Kidney (tissue), 14 donors: Measurements from ENCODE around the gene LDLRAD3. TPM values are rescaled to one million over a fixed set of nuclear protein-coding genes. Genes with fewer than 3 reads are reported as not detected.
"Not testable (repeated sequence)": the region's sequence is repeated elsewhere in the genome, so short reads cannot be mapped to it uniquely, and the experiment has no call there.

Source experiments
- DNase-seq, 5 donors: peaks; one replicate each; pipeline ENCODE4 v3.0.0-alpha.2; 2013 to 2020
- FAIRE-seq: peaks from 2 replicates; lab custom pipeline; 2012; peaks lifted over from hg19 to GRCh38; lab: Jason Lieb, UNC
- H3K27ac ChIP-seq, 2 donors: one replicate each; pipeline ENCODE4 v1.7.0; 2013; ENCODE audit warnings: low read depth in 2 of 2, low read length in 2 of 2, inconsistent platforms in 1 of 2
- H3K27me3 ChIP-seq: one replicate; pipeline ENCODE4 v1.7.1; 2013; ENCODE audit warnings: low read length, inconsistent platforms; ENCODE audit not compliant: control insufficient read depth, insufficient read depth
- H3K36me3 ChIP-seq, 3 donors: one replicate each; pipeline versions ENCODE4 v1.7.0 to v1.7.1; 2013; ENCODE audit warnings: low read length in 3 of 3, control low read depth in 1 of 3, inconsistent platforms in 1 of 3; ENCODE audit not compliant: insufficient read depth in 3 of 3, control insufficient read depth in 2 of 3
- H3K4me1 ChIP-seq, 3 donors: one replicate each; pipeline versions ENCODE4 v1.7.0 to v1.7.1; 2013; ENCODE audit warnings: low read length in 3 of 3, inconsistent platforms in 1 of 3, low read depth in 1 of 3; ENCODE audit not compliant: control insufficient read depth in 2 of 3, insufficient read depth in 2 of 3
- H3K4me3 ChIP-seq, 3 donors: one replicate each; pipeline versions ENCODE4 v1.7.0 to v1.8.1; 2013; ENCODE audit warnings: low read length in 3 of 3, control low read depth in 1 of 3, inconsistent platforms in 1 of 3
- H3K9ac ChIP-seq, 3 donors: one replicate each; pipeline versions ENCODE4 v1.7.0 to v1.7.1; 2013; ENCODE audit warnings: low read length in 3 of 3, control low read depth in 1 of 3, inconsistent platforms in 1 of 3
- H3K9me3 ChIP-seq, 3 donors: one replicate each; pipeline versions ENCODE4 v1.7.0 to v1.7.1; 2013; ENCODE audit warnings: low read length in 3 of 3, control low read depth in 1 of 3, inconsistent platforms in 1 of 3; ENCODE audit not compliant: control insufficient read depth in 2 of 3, insufficient read depth in 1 of 3
- intact Hi-C: fragments of 100-400 bp; cut with DNase I; formaldehyde crosslinking; loops from one replicate; pipeline ENCODE4 v1.11.1; 2022
- polyA plus RNA-seq: library from polyadenylated mRNA; stranded (reverse); fragments of 350-450 nt; fragmentation: Illumina TruSeq; extraction: RNeasy Lipid Tissue Mini Kit (QIAGEN cat#74804); gene quantifications from one replicate; pipeline ENCODE4 v1.2.3, GENCODE V29; 2014; ENCODE audit warnings: low read depth, low replicate concordance; ENCODE audit not compliant: insufficient read depth
- total RNA-seq: library from RNA; stranded (reverse); fragmentation: NEBNext Ultra II Directional; extraction: Animal tissue kit (Norgen Biotek cat#: 25700); gene quantifications from one replicate; pipeline ENCODE4 v1.2.1, GENCODE V29; 2021
- TF ChIP-seq, protein P1 (sequence below): IDR thresholded peaks from 3 replicates; pipeline ENCODE4 v1.5.1; 2012; ENCODE audit warnings: mild to moderate bottlenecking, moderate library complexity, borderline replicate concordance; ENCODE audit not compliant: insufficient read depth; ENCODE audit errors: extremely low read depth
- donor health status: control.
- donor health status: control.
- donor health status: control.
- donor health status: control.
- donor health status: control.
- donor health status: DM: yes; HTN: yes; CAD: no.
- donor health status: Normal renal cell carcinoma (clear cell type).

LDLRAD3 gene
- total and polyA plus RNA-seq, 2 donors from 2014 or later = 1.2 to 14.2 TPM

DNA sequence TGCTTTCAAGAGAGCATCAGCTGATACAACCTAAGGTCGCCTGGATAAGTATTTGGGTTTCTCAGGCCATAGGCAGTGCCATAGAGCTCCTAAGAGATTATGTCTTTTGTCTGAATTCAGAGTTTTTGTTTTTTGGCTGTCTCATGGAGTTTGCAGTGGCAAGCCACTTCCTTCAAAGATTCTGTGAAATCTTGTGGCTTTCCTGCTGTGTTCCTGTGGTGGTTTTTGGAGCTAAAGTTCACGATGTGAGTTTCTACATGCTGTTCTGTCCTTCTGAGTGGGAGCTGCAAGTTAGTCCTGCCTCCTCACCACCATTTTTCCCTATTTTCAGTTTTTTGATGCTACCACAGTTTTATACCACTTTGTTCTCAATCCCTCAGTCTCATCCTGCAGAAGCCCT is 234.0 kb downstream of the LDLRAD3 start:
- no peak overlapping the region for H3K9ac ChIP-seq
- no peaks in the 10 kb centered on the region for H3K36me3 ChIP-seq
- DNase-seq (no peak), FAIRE-seq (no peak)
- intact Hi-C loops = no loop called here
- H3K27ac ChIP-seq = no peak overlapping the region
- no peaks in the 10 kb centered on the region for H3K4me1 ChIP-seq
- peaks cover 0 to 2% (median 0%) of the 10 kb centered on the region in 3 donors for H3K9me3 ChIP-seq
- H3K4me3 ChIP-seq = no peak overlapping the region
- H3K27me3 ChIP-seq = no peaks in the 10 kb centered on the region
- TF ChIP-seq, protein P1, sequence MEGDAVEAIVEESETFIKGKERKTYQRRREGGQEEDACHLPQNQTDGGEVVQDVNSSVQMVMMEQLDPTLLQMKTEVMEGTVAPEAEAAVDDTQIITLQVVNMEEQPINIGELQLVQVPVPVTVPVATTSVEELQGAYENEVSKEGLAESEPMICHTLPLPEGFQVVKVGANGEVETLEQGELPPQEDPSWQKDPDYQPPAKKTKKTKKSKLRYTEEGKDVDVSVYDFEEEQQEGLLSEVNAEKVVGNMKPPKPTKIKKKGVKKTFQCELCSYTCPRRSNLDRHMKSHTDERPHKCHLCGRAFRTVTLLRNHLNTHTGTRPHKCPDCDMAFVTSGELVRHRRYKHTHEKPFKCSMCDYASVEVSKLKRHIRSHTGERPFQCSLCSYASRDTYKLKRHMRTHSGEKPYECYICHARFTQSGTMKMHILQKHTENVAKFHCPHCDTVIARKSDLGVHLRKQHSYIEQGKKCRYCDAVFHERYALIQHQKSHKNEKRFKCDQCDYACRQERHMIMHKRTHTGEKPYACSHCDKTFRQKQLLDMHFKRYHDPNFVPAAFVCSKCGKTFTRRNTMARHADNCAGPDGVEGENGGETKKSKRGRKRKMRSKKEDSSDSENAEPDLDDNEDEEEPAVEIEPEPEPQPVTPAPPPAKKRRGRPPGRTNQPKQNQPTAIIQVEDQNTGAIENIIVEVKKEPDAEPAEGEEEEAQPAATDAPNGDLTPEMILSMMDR = no peak

DNA sequence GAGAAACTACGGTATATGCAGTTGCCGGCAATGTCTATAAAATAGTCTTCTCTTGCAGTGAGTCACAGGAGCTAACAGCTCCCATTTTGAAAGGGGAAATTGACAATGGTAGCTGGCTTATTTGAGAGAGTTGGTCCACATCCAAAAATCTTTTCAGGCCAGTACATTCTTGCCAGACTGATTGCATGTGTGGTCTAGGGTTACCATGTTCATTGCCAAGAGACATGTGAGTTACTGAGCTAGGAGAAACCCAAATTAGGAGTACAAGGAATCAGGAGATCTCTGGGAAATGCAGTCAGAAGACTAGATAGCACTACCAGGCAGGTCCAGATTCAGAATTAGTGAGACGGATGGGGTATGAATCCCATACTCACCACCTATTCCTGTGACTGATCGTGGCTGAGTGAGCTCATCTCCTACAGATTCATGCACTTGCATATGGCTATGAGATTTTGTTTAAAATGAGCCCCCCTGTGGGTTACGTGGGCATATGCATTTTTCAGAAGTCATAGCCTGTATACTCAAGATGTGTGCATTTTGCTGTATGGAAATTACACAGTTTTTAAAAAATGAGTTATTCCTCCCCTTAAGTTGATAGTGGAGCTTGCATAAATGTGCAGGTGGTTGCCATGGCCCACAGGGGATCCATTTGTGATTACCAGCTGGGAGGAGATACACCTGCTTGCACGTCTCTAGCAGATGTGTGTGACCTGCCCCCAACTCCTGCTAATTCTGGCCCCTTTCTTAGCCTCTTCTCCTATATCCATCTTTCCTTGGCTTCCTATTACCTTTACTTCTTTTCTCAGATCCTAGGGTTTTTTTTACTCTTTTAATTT is 242.7 kb downstream of the LDLRAD3 start:
- no peaks in the 10 kb centered on the region for H3K27me3 ChIP-seq
- H3K4me3 ChIP-seq = no peak overlapping the region
- TF ChIP-seq, protein P1 = no peak
- no peaks in the 10 kb centered on the region for H3K4me1 ChIP-seq
- H3K9ac ChIP-seq = no peak overlapping the region
- no peak overlapping the region for H3K27ac ChIP-seq
- intact Hi-C loops = no loop called here
- H3K9me3 ChIP-seq = no peaks in the 10 kb centered on the region
- FAIRE-seq = no peak
- H3K36me3 ChIP-seq = no peaks in the 10 kb centered on the region
- no peak for DNase-seq

DNA sequence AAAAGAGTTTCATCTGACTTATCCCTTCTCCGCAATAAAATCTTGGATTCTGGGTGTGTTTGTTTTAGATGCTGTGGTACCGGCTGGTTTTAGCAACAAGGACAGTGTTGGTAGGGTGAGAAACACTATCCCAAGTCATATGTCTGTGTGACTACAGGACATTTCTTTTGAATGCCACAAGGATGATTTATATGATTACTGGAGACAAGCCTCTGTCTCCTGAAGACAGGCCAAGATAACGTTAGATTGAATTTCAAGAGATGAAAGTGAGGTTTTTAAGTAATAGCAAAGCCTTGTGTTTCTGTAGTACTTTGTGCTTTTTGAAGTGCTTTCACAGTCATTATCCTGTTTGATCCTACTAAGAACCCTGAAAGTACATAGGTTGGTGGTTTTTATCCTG is 243.8 kb downstream of the LDLRAD3 start:
- intact Hi-C loops = no loop called here
- Histone ChIP-seq H3K9ac (no peak overlapping the region), H3K4me1 (no peaks in the 10 kb centered on the region), H3K27me3 (no peaks in the 10 kb centered on the region), H3K36me3 (no peaks in the 10 kb centered on the region), H3K9me3 (no peaks in the 10 kb centered on the region), H3K27ac (no peak overlapping the region), H3K4me3 (no peak overlapping the region)
- TF ChIP-seq, protein P1 = no peak
- peak in 1 of 5 donors; percentile 29 for DNase-seq
- no peak for FAIRE-seq

DNA sequence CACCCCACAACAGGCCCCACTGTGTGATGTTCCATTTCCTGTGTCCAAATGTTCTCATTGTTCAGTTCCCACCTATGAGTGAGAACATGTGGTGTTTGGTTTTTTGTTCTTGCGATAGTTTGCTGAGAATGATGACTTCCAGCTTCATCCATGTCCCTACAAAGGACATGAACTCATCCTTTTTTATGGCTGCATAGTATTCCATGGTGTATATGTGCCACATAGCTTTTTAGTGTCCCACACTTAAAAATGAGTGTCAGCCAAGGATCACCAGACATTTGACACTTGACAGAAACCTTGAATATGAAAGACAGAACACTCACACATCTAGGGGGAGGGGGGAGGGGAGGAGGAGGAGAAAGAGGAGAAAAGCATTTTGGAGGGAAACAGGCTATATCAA is 245.9 kb downstream of the LDLRAD3 start:
- intact Hi-C loops, H3K4me1 ChIP-seq, H3K9me3 ChIP-seq, H3K4me3 ChIP-seq, H3K27me3 ChIP-seq, H3K36me3 ChIP-seq, DNase-seq, H3K9ac ChIP-seq, FAIRE-seq, H3K27ac ChIP-seq: not testable (repeated sequence)
